H1 (cell line): ENCODE data around the gene HS3ST1. TPM values are rescaled to one million over a fixed set of nuclear protein-coding genes. Genes with fewer than 3 reads are reported as not detected.

Experiments used
- CTCF ChIA-PET: fragments of 300-600 bp; sonication (Branson Sonifier 250); formaldehyde crosslinking; loops from one replicate; lab custom pipeline; 2021; ENCODE audit not compliant: partially characterized antibody; lab: Charles Lee
- POLR2A ChIA-PET: fragments of 300-600 bp; sonication (Branson Sonifier 250); formaldehyde crosslinking; loops from one replicate; lab custom pipeline; 2021; ENCODE audit warnings: inconsistent platforms; ENCODE audit not compliant: partially characterized antibody; lab: Charles Lee
- DNase-seq, 2 experiments: peaks; one replicate each; pipeline versions ENCODE4 v3.0.0 to v3.0.0-alpha.2; 2010 to 2022; ENCODE audit warnings: low spot score in 2 of 2, low read depth in 1 of 2, mixed read lengths in 1 of 2
- FAIRE-seq: peaks from 2 replicates; lab custom pipeline; 2011; peaks lifted over from hg19 to GRCh38; lab: Jason Lieb, UNC
- H2AFZ ChIP-seq: 2 replicates; pipeline ENCODE4 v1.8.1; 2012; ENCODE audit warnings: low read length, inconsistent platforms
- H2AK5ac ChIP-seq: 2 replicates; pipeline ENCODE4 v1.6.1; 2013; ENCODE audit warnings: low read depth, low read length
- H2BK120ac ChIP-seq: replicated peaks from 2 replicates; pipeline ENCODE3; 2013; ENCODE audit warnings: low read depth, low read length, inconsistent platforms
- H2BK12ac ChIP-seq: 2 replicates; pipeline ENCODE4 v1.6.1; 2013; ENCODE audit warnings: low read depth, low read length
- H2BK15ac ChIP-seq: 2 replicates; pipeline ENCODE4 v1.6.1; 2013; ENCODE audit warnings: low read length
- H2BK20ac ChIP-seq: 2 replicates; pipeline ENCODE4 v1.6.1; 2013; ENCODE audit warnings: low read length
- H2BK5ac ChIP-seq: 2 replicates; pipeline ENCODE4 v1.6.1; 2013; ENCODE audit warnings: low read depth, low read length
- H3K14ac ChIP-seq: 2 replicates; pipeline ENCODE4 v1.6.1; 2013; ENCODE audit warnings: inconsistent platforms; ENCODE audit not compliant: insufficient read length
- H3K18ac ChIP-seq: 2 replicates; pipeline ENCODE4 v1.6.1; 2013; ENCODE audit warnings: low read length; ENCODE audit errors: extremely low read depth
- H3K23ac ChIP-seq: 2 replicates; pipeline ENCODE4 v1.6.1; 2013; ENCODE audit warnings: inconsistent platforms; ENCODE audit not compliant: insufficient read length
- H3K23me2 ChIP-seq: 2 replicates; pipeline ENCODE4 v1.6.1; 2013; ENCODE audit warnings: low read depth, low read length
- H3K27ac ChIP-seq: 2 replicates; pipeline ENCODE4 v1.6.1; 2011; ENCODE audit warnings: low read depth, low read length, inconsistent platforms
- H3K27me3 ChIP-seq, 4 experiments: replicated peaks in 1 of 4; 1 replicate in 1 of 4; 2 replicates in 3 of 4; pipeline versions ENCODE4 v1.6.1 to v1.8.1; 2011 to 2013; ENCODE audit warnings: low read length in 3 of 4, mild to moderate bottlenecking in 3 of 4, inconsistent platforms in 2 of 4, mixed read lengths in 2 of 4, moderate library complexity in 1 of 4; ENCODE audit not compliant: control insufficient read depth in 3 of 4, insufficient read depth in 3 of 4; ENCODE audit errors: extremely low read depth in 1 of 4
- H3K36me3 ChIP-seq, 4 experiments: 2 replicates each; pipeline versions ENCODE4 v1.6.1 to v1.8.1; 2011 to 2013; ENCODE audit warnings: mild to moderate bottlenecking in 4 of 4, low read length in 3 of 4, moderate library complexity in 2 of 4, control low read depth in 1 of 4, inconsistent platforms in 1 of 4; ENCODE audit not compliant: insufficient read depth in 4 of 4, control insufficient read depth in 2 of 4
- H3K4ac ChIP-seq: replicated peaks from 2 replicates; pipeline ENCODE3; 2013; ENCODE audit warnings: low read length, low read depth, mixed read lengths, inconsistent platforms; ENCODE audit not compliant: insufficient read length
- H3K4me1 ChIP-seq, 4 experiments: replicated peaks in 1 of 4; 1 replicate in 1 of 4; 2 replicates in 3 of 4; pipeline versions ENCODE4 v1.6.1 to v1.8.1; 2011 to 2013; ENCODE audit warnings: low read length in 3 of 4, inconsistent platforms in 2 of 4, mixed read lengths in 1 of 4; ENCODE audit not compliant: insufficient read depth in 4 of 4, control insufficient read depth in 3 of 4
- H3K4me2 ChIP-seq, 2 experiments: 2 replicates each; pipeline versions ENCODE4 v1.6.1 to v1.8.1; 2011 to 2013; ENCODE audit warnings: low read depth in 2 of 2, low read length in 2 of 2, control low read depth in 1 of 2, inconsistent platforms in 1 of 2, mild to moderate bottlenecking in 1 of 2; ENCODE audit not compliant: insufficient read depth in 1 of 2
- H3K4me3 ChIP-seq, 4 experiments: fragments of 200-600, 300-600 bp in 1 of 4; sonication (generic), shearing (Covaris generic), sonication (Bioruptor Twin) in 1 of 4; 2 replicates each; pipeline versions ENCODE4 v1.5.1 to v1.8.1; 2011 to 2016; ENCODE audit warnings: low read length in 4 of 4, low read depth in 3 of 4, control low read depth in 2 of 4, inconsistent platforms in 2 of 4, mild to moderate bottlenecking in 2 of 4, mixed read lengths in 1 of 4, moderate library complexity in 1 of 4; ENCODE audit not compliant: insufficient read depth in 2 of 4; ENCODE audit errors: extremely low read depth in 1 of 4
- H3K56ac ChIP-seq: replicated peaks from 2 replicates; pipeline ENCODE3; 2013; ENCODE audit warnings: low read depth, mild to moderate bottlenecking, mixed read lengths, low read length, inconsistent platforms; ENCODE audit not compliant: insufficient read length
- H3K79me1 ChIP-seq: 2 replicates; pipeline ENCODE4 v1.6.1; 2013; ENCODE audit warnings: low read depth, low read length, control low read depth
- H3K79me2 ChIP-seq, 2 experiments: 2 replicates each; pipeline versions ENCODE4 v1.6.1 to v1.8.1; 2012 to 2013; ENCODE audit warnings: low read length in 2 of 2, mild to moderate bottlenecking in 2 of 2, inconsistent platforms in 1 of 2; ENCODE audit not compliant: insufficient read depth in 2 of 2, control insufficient read depth in 1 of 2
- H3K9ac ChIP-seq, 4 experiments: replicated peaks in 1 of 4; 1 replicate in 1 of 4; 2 replicates in 3 of 4; pipeline versions ENCODE4 v1.6.1 to v1.8.1; 2011 to 2013; ENCODE audit warnings: low read depth in 3 of 4, low read length in 3 of 4, control low read depth in 2 of 4, mild to moderate bottlenecking in 2 of 4, moderate library complexity in 2 of 4, inconsistent platforms in 1 of 4; ENCODE audit errors: extremely low read depth in 1 of 4
- H3K9me3 ChIP-seq, 2 experiments: 2 replicates each; pipeline versions ENCODE4 v1.6.1 to v1.8.1; 2012 to 2013; ENCODE audit warnings: mild to moderate bottlenecking in 2 of 2, moderate library complexity in 2 of 2, control low read depth in 1 of 2, inconsistent platforms in 1 of 2, low read depth in 1 of 2, low read length in 1 of 2, mixed read lengths in 1 of 2; ENCODE audit not compliant: insufficient read depth in 2 of 2
- H4K20me1 ChIP-seq, 2 experiments: replicated peaks in 1 of 2; 2 replicates each; pipeline versions ENCODE3 to v1.8.1; 2011 to 2013; ENCODE audit warnings: inconsistent platforms in 2 of 2, low read length in 2 of 2, mild to moderate bottlenecking in 1 of 2; ENCODE audit not compliant: insufficient read depth in 2 of 2, control insufficient read depth in 1 of 2
- H4K5ac ChIP-seq: 2 replicates; pipeline ENCODE4 v1.6.1; 2013; ENCODE audit warnings: low read length, low read depth, mixed read lengths, inconsistent platforms; ENCODE audit not compliant: insufficient read length
- H4K8ac ChIP-seq: 2 replicates; pipeline ENCODE4 v1.8.0; 2013; ENCODE audit warnings: mild to moderate bottlenecking, moderate library complexity, low read length, inconsistent platforms; ENCODE audit not compliant: insufficient read depth; ENCODE audit errors: extremely low read depth
- H4K91ac ChIP-seq: replicated peaks from 2 replicates; pipeline ENCODE3; 2013; ENCODE audit warnings: low read length, mixed read lengths, inconsistent platforms; ENCODE audit not compliant: insufficient read length
- SP1 ChIP-seq: IDR thresholded peaks from 2 replicates; pipeline ENCODE4 v1.6.1; 2011; ENCODE audit warnings: low read depth, low read length
- TEAD4 ChIP-seq: IDR thresholded peaks from 2 replicates; pipeline ENCODE4 v1.6.1; 2012; ENCODE audit warnings: low read depth, low read length, inconsistent platforms, mixed read lengths
- WGBS, 2 experiments: shearing (Covaris generic) in 1 of 2; methylation state at CpG; one replicate each; pipeline versions ENCODE4 v1.1.6 to v1.1.7; 2013 to 2015; ENCODE audit warnings: low lambda C conversion rate in 2 of 2, mixed read lengths in 2 of 2, inconsistent platforms in 1 of 2, low coverage in 1 of 2, missing lambda C conversion rate in 1 of 2; ENCODE audit not compliant: insufficient replicate concordance in 2 of 2, insufficient coverage in 1 of 2, insufficient read length in 1 of 2; ENCODE audit errors: extremely low coverage in 1 of 2, missing lambda C conversion rate in 1 of 2; 5-methylcytosine and 5-hydroxymethylcytosine counted together
- polyA plus RNA-seq, 7 experiments: library from polyadenylated mRNA; depleted of rRNA in 3 of 7; stranded (reverse) in 5 of 7; unstranded in 2 of 7; fragments of >200 nt in 5 of 7; fragments of 200-250 nt in 2 of 7; gene quantifications; 1 replicate in 5 of 7; 2 replicates in 1 of 7; 4 replicates in 1 of 7; pipeline versions ENCODE4 v1.2.1 to v1.2.3, GENCODE V29; 2011 to 2013; ENCODE audit warnings: missing spikeins in 2 of 7, mixed read lengths in 2 of 7
- total RNA-seq: library from RNA; stranded (reverse); fragmentation: NEBNext Ultra II Directional; extraction: Animal tissue kit (Norgen Biotek cat#: 25700); gene quantifications from 2 replicates; pipeline ENCODE4 v1.2.1, GENCODE V29; 2021

HS3ST1 gene
- total and polyA plus RNA-seq, 2 of the 8 experiments (the other 6 are each of a cell fraction or from before 2014, with no cell fraction given): 0.50 to 1.5 TPM

DNA sequence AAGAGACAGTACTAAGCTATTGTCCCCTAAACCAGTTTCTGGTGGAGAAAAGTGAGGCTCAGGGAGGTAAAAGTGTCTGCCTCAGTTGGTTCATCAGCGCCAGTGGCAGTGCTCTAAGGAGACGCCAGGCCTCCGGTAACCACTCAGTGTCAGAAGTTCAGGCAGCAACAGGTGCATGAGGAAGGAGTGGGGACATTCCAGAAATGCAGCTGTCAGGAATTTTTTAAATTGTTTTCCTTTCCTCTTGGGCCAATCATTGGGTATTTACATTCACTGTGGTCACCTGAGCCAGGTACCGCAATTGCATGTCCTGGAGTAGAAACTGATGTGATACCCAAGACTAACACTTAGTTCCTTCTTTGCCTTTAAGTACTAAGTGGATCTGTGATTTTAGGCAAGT, 40.2 kb upstream of the HS3ST1 start:
- 0 out of 4 replicates have a peak overlapping the region, but pooled peaks of 1 of the 2 experiments have one; percentile 26 for H3K4me2 ChIP-seq
- TF ChIP-seq SP1 (0 out of 2 replicates have a peak, but pooled peaks have one; percentile 23), TEAD4 (peak; percentile 78)

More for the DNA sequence above, 40.2 kb upstream of the HS3ST1 start:
- Histone ChIP-seq H4K20me1 (no peaks in the 10 kb centered on the region), H3K79me1 (no peaks in the 10 kb centered on the region), H4K5ac (no peak overlapping the region), H3K14ac (no peak overlapping the region), H3K9ac (no peak overlapping the region), H2BK120ac (no peak overlapping the region), H2AK5ac (no peak overlapping the region), H2BK12ac (no peak overlapping the region), H3K23ac (no peak overlapping the region), H2BK5ac (no peak overlapping the region), H3K4me1 (peaks cover 0 to 5% (median 2%) of the 10 kb centered on the region in 4 experiments; a peak in 4 of 7 replicates), H3K56ac (no peak overlapping the region), H3K9me3 (no peaks in the 10 kb centered on the region), H2BK20ac (no peak overlapping the region), H3K79me2 (no peaks in the 10 kb centered on the region), H2BK15ac (no peak overlapping the region), H3K4ac (no peak overlapping the region), H4K91ac (no peak overlapping the region), H3K27ac (no peak overlapping the region), H3K36me3 (no peaks in the 10 kb centered on the region), H3K18ac (no peak overlapping the region), H3K27me3 (no peaks in the 10 kb centered on the region), H3K4me3 (no peak overlapping the region), H4K8ac (no peak overlapping the region), H3K23me2 (no peaks in the 10 kb centered on the region), H2AFZ (no peak overlapping the region)
- POLR2A ChIA-PET: interaction anchor here (1.3 kb wide), 1 partner anchor 33 kb away, joined by 4 read pairs; no protein-coding TSS in a partner anchor
- DNase-seq (no peak), FAIRE-seq (no peak)
- 76% methylated on average over 4 of the region's 4 CpGs; no CpG with 5 or more reads in 1 of the 2 experiments for WGBS, 2 experiments
- CTCF ChIA-PET: interaction anchor here (1.5 kb wide), 2 partner anchors 15 to 43 kb away, joined by 3 to 4 read pairs; no protein-coding TSS in a partner anchor
